ENCODE data around the gene PPIH.
"Not testable (repeated sequence)": the region's sequence is repeated elsewhere in the genome, so short reads cannot be mapped to it uniquely, and the experiment has no call there.

PPIH gene

GRCh38 chr1:42620307-42620706, 37.9 kb upstream of the PPIH start:
- Histone ChIP-seq H3K9me3 (ENCODE audit: control insufficient read depth, insufficient read depth, low read length) (no peaks in the 10 kb centered on the region), H4K20me1 (ENCODE audit: control insufficient read depth, insufficient read depth, low read depth, low read length) (no peaks in the 10 kb centered on the region), H3K27me3 (ENCODE audit: control insufficient read depth, low read length) (peaks cover 11% of the 10 kb centered on the region), H3K4me3 (ENCODE audit: low read length) (no peak overlapping the region), H3K4me1 (ENCODE audit: control insufficient read depth, low read length) (no peaks in the 10 kb centered on the region), H3F3A (ENCODE audit: control insufficient read depth, insufficient read depth) (no peaks in the 10 kb centered on the region), H3K4me2 (ENCODE audit: low read length) (no peak overlapping the region), H3K9me2 (replicated peaks; ENCODE audit: control insufficient read depth, low read length) (no peaks in the 10 kb centered on the region), H3K36me3 (ENCODE audit: control insufficient read depth, low read length) (no peaks in the 10 kb centered on the region), H3K27ac (ENCODE audit: low read depth, low read length) (no peak overlapping the region), H3K79me2 (ENCODE audit: control insufficient read depth, low read length) (no peaks in the 10 kb centered on the region)
- TF ChIP-seq CTCF (IDR thresholded peaks at IDR 0.05; ENCODE audit: low read depth, low read length, poor library complexity, severe bottlenecking) (no peak), EZH2phosphoT487 (IDR thresholded peaks at IDR 0.05; ENCODE audit: borderline replicate concordance, low read length) (no peak)

GRCh38 chr1:42621180-42621579, 37.0 kb upstream of the PPIH start:
- not testable (repeated sequence) for H4K20me1 ChIP-seq (ENCODE audit: control insufficient read depth, insufficient read depth, low read depth, low read length); H3K36me3 ChIP-seq (ENCODE audit: control insufficient read depth, low read length); H3K4me2 ChIP-seq (ENCODE audit: low read length); H3F3A ChIP-seq (ENCODE audit: control insufficient read depth, insufficient read depth); H3K4me1 ChIP-seq (ENCODE audit: control insufficient read depth, low read length); H3K79me2 ChIP-seq (ENCODE audit: control insufficient read depth, low read length); H3K9me2 ChIP-seq (replicated peaks; ENCODE audit: control insufficient read depth, low read length); H3K4me3 ChIP-seq (ENCODE audit: low read length); H3K27ac ChIP-seq (ENCODE audit: low read depth, low read length); H3K9me3 ChIP-seq (ENCODE audit: control insufficient read depth, insufficient read depth, low read length)
- H3K27me3 ChIP-seq (ENCODE audit: control insufficient read depth, low read length), result peaks cover 11% of the 10 kb centered on the region

GRCh38 chr1:42627205-42627604, 31.0 kb upstream of the PPIH start:
- not testable (repeated sequence) for H3K27ac ChIP-seq (ENCODE audit: low read depth, low read length); H3K79me2 ChIP-seq (ENCODE audit: control insufficient read depth, low read length); H3K9me2 ChIP-seq (replicated peaks; ENCODE audit: control insufficient read depth, low read length); H3K36me3 ChIP-seq (ENCODE audit: control insufficient read depth, low read length); H3K4me1 ChIP-seq (ENCODE audit: control insufficient read depth, low read length); H3K4me3 ChIP-seq (ENCODE audit: low read length); H3F3A ChIP-seq (ENCODE audit: control insufficient read depth, insufficient read depth); H3K4me2 ChIP-seq (ENCODE audit: low read length); H4K20me1 ChIP-seq (ENCODE audit: control insufficient read depth, insufficient read depth, low read depth, low read length); H3K27me3 ChIP-seq (ENCODE audit: control insufficient read depth, low read length); H3K9me3 ChIP-seq (ENCODE audit: control insufficient read depth, insufficient read depth, low read length)

DNA sequence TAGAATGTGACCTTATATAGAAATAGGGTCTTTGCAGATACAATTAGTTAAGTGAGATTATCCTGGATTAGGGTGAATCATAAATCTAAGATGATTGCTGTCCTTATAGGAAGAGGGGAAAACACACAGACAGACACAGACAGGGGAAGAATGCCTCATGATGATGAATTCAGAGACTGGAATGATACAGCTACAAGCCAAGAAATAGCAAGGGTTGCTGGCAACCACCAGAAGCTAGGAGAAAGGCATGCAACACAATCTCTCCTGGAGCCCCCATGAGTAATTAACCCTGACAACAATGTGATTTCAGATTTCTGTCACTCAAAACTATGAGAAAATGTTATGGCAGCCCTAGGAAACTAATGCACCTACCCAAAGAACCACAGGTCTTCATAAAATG, 19.1 kb upstream of the PPIH start:
- Histone ChIP-seq H4K20me1 (ENCODE audit: control insufficient read depth, insufficient read depth, low read depth, low read length) (no peaks in the 10 kb centered on the region), H3K4me1 (ENCODE audit: control insufficient read depth, low read length) (no peaks in the 10 kb centered on the region), H3K79me2 (ENCODE audit: control insufficient read depth, low read length) (no peaks in the 10 kb centered on the region), H3K9me2 (replicated peaks; ENCODE audit: control insufficient read depth, low read length) (no peaks in the 10 kb centered on the region), H3K27ac (ENCODE audit: low read depth, low read length) (no peak overlapping the region), H3K9me3 (ENCODE audit: control insufficient read depth, insufficient read depth, low read length) (no peaks in the 10 kb centered on the region), H3K4me2 (ENCODE audit: low read length) (no peak overlapping the region), H3F3A (ENCODE audit: control insufficient read depth, insufficient read depth) (no peaks in the 10 kb centered on the region), H3K4me3 (ENCODE audit: low read length) (no peak overlapping the region), H3K27me3 (ENCODE audit: control insufficient read depth, low read length) (peaks cover 16% of the 10 kb centered on the region), H3K36me3 (ENCODE audit: control insufficient read depth, low read length) (no peaks in the 10 kb centered on the region)
- TF ChIP-seq EZH2phosphoT487 (IDR thresholded peaks at IDR 0.05; ENCODE audit: borderline replicate concordance, low read length) (no peak), CTCF (IDR thresholded peaks at IDR 0.05; ENCODE audit: low read depth, low read length, poor library complexity, severe bottlenecking) (no peak)

Data from DOHH2 (cell line).